Iris pigment epithelial cell (primary cell): ENCODE measurements around the gene SEC16B.

ENCODE experiments used
- DNase-seq: peaks from one replicate; pipeline ENCODE4 v3.0.0-alpha.2; 2011; ENCODE audit warnings: low read depth

Gene SEC16B

DNA sequence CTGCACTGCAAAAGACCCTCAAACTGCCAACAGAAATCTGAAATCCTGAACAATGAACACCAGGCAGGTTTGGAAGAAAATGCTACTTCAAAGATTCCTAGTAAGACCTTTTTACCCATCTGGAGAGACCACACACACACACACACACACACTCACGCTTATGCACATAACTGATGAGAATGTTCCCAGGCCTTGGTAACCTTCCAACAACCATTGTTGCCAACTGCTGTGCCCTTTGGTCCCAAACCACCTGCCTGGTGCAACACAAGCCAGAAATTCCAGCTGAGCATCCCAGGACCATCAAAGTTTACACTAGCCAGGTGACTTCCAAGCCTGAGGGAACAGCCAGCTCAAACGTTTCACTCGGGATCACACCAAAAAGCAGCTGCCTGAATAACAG is 56.9 kb downstream of the SEC16B start:
- no peak for DNase-seq

DNA sequence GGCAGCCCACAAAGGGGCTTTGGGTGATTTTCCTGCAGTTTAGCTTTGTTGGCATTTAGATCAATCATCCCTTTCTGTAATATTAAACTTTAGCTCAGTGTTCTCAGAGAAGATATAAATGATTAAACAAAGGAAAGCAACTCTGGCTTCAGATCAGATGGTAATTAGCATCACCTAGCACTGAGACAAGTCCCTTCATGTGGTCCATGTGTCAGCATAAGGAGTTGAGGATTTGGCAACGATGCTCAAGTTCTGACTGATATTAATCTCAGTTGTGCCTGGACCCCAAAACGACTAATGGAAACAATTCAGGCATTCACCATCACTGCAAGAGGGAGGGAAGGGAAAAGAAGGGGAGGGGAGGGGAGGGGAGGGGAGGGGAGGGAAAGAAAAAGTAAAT is 60.4 kb downstream of the SEC16B start:
- DNase-seq, result no peak

DNA sequence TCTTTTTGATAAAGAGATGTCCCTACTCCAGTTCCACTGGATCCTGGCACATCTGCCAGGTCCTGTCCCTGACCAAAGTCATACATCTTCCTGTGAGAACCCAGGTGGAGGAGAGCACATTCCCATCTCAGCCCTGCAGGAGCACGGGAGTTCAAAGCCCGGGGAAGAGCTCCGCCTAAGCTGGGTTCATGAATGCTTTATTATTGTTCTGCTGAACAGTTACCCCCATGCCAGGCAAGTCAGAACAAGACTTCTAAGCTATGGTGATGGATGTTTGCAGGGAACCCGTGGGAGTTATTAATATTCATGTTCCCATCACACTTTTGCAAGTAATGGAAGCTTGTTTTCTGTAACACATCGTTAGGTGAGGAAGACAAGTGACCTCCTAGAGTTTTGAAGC is 62.9 kb downstream of the SEC16B start:
- DNase-seq, result no peak

DNA sequence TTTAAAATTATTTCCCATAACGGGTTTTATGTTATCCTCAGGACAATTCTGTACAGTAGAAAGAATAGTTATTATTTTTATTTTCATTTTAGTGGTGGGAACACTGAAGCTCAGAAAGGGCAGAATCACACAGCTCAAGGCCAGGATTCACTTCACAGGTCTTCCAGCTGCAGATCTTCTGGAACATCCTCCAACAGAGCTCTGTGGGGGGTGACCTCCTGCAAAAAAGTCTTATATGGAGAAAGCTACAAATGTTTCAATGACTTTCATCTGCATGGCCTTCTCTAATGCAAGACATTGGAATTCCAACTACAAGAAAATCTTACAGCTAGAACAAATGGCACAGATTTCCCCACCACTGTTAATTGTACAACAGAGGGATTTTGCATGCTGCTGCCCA is 64.2 kb downstream of the SEC16B start:
- DNase-seq, result no peak

DNA sequence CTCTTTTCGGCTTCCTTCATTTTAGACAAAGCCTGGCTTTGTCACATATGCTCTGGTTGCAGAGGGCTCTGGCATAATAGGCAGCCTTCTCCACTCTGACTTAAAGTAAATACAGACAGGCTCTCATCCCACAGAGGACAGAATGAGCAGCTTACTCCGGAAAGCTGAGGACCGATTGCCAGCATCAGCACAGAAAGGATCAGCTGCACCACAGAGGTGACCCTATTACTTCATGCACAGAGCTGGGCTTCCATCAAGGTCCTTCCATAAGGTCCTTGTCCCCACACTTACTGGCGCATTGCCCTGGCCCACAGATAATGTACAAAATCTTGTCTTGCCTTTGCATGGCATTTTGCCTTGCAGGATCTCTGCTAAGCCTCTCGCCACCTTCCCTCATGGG is 67.6 kb downstream of the SEC16B start:
- no peak for DNase-seq

DNA sequence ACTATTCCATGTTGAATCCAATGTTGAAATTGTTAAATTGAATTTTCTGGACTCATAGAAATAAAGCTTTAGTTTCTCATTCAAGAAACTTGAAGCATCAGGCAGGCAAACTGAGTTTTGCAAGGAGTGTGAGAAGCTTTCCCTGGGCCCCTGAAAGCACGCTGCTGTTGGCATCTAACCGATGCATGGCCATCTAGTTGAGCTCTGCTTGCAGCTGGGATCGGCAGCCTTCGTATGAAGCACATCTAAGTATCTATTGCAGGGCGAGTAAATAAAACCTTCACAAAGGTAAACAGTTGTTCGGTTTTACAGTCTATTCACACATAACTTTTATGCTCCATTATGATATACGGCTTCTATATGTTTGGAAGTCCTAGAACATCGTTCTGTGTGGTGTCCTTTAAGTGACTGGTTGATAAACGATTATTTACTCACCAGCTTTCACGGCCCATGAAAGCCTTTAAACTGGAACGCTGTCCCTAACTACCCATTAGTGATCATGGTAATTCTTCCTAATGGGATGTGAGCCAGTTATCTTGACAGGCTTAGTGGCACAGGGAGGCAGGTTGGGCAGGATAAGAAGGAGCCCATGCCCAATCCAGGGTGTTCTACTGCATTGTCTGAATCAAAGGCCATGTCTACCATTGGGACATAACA is 71.7 kb downstream of the SEC16B start:
- no peak for DNase-seq

DNA sequence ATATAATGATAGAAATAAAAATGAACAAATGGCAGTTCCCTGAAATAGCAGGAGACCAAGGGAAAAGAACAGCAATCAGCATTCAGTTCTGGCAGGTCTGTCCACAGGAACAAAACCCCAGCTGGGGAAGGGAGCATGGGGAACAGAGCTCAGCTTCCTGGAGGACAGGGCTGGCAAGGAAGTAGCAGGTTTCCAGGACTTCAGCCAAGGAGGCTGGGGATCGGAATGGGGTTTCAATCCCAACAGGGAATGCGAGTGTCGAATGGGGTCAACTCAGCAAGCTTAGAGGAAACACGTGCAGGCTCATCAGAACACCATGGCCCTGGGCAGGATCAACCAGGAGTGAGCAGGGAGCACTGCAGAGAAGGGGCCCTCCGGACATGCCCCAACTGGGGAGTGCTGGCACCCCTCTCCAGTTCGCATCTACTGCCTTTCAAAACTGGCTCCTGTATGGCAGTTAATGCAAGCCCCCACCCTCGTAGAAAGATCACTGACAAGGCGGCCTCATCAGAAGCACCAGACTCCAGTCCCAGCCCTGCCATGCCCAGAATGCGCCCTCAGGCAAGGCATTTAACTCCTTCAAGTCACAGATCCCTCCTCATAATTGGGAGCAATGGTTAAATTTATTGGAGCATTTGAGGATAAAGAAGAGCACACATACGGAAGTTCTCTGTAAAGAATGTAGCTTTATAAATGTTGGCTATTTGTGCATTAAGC is 72.4 kb downstream of the SEC16B start:
- no peak for DNase-seq
